ENCODE data around the gene SLC2A2.

The SLC2A2 gene

DNA sequence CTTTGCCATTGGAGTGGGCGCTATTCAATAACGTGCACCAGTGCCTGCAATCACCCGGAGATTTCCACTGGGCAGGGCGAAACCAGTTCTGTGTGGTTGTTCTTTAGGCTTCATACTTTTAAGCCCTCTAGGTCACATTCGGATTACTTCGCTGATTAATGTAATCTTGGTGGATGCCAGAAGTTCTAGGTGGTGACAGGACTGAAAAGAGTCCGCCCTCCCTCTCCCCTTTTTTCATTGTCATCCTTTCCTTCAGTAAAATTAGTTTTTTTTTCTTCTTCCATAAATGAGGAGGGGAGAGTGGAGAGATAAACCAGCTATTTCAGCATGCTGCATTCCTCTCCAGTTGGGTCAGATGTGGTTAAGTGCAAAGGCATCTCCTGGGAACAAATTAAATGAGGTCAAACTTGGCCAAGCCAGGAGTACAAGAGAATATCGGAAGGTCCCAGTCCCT lies 2.3 kb upstream of the SLC2A2 start:
- no peak for DNase-seq (ENCODE audit: low read depth in 2 of 2)

DNA sequence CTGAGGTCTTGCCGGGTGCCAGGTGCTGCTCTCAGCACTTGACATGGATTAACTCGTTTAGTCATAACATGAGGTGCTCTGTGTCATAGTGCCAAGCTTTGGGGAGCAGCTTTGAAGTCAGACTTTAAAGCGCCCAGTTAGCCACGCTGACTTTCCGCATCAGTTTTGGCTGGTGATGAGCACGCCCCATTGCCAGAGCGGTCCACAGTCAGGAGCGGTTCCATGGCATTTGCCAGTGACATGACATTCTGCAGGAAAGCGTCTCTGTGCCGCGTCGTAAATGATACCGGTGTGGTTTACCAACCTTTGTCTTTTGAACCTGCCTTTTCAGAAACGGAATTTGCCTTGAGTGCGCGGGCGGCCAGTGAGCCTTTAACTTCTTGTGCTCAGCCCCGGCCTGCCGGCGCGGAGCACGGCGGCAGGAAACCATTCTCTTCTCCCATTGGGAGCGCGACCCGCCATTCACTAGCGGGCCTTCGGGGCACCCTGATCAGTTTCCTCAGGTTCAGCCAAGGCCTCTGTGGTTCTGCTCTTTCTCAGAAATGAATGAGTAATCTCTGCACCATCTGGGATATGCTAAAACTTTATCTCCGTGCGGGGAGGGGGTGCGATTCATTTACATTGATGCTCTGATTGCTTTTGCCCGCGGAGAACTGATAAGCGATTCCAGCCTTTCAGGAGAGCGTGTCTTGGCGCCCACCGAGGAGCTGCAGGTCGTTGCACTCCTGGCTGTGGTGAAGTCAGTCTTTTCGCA lies 1.7 kb upstream of the SLC2A2 start:
- DNase-seq (ENCODE audit: low read depth in 2 of 2), result no peak

DNA sequence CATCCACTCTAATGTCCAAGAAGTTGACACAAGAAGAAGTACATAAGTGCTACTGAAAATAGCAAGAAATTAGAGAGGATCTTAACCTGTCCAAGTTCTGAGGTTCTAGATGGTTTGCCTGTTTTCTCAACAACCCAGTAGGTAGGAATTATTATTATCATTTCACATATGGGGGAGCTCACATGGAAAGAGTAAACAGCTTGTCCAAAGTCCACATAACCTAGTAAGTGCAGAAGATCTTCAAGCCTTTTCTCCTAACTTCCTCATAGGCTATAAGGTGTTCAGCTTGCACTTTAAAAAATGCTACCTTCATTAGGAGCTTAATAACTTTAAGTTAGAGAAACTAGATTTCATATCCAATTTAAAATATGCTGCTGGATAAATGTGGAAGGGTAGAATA lies 3.0 kb downstream of the SLC2A2 start:
- DNase-seq (ENCODE audit: low read depth in 2 of 2), result no peak

DNA sequence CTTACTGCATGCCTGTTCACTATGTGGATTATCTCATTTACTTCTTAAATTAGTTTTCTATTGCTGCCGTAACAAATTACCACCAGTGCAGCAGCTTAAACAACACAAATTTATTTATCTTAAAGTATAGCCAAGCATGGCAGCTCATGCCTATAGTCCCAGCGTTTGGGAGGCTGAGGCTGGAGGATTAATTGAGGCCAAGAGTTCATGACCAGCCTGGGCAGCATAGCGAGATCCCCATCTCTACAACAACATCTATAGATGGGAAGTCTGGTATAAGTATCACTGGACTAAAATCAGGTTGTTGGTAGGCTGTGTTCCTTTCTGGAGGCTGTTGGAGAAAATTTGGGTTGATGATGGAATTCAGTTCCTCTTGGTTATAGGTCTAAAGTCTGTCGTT lies 5.1 kb downstream of the SLC2A2 start:
- DNase-seq (ENCODE audit: low read depth in 2 of 2), result no peak

DNA sequence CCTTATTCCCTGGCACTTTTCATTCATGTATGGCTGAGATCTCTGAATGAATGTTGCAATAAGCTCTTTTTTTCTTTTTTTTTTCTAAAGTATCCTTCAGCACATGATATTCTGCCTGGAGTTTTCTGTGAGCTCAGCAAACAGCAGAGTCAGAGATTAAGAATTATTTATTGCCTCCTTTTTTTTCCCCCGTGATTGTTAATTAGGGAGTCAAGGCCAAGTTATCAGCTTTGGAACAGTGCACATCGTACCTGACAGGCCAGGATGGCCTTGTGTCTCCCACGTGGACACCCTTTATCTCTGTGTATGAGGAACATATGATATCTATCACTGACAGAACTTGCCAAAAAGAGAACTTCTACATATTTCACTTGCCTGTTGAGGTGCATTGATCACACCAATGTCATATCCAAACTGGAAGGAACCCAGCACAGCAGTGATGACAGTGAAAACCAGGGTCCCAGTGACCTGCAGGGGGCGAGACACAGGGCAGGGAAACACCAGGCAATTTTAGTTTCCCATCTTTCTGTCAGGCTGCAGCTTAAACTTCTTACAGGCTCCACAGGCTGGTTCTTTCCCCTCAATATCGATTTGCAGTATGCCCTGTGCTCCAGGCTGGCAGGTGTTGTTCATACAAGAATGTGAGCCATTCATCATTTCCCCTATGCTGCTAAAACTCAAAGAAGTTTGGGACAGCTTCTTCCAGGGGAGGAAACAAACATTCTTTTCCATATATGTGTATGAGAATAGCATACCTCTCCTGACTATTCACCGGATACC lies 8.2 kb downstream of the SLC2A2 start:
- DNase-seq (ENCODE audit: low read depth in 2 of 2), result no peak

DNA sequence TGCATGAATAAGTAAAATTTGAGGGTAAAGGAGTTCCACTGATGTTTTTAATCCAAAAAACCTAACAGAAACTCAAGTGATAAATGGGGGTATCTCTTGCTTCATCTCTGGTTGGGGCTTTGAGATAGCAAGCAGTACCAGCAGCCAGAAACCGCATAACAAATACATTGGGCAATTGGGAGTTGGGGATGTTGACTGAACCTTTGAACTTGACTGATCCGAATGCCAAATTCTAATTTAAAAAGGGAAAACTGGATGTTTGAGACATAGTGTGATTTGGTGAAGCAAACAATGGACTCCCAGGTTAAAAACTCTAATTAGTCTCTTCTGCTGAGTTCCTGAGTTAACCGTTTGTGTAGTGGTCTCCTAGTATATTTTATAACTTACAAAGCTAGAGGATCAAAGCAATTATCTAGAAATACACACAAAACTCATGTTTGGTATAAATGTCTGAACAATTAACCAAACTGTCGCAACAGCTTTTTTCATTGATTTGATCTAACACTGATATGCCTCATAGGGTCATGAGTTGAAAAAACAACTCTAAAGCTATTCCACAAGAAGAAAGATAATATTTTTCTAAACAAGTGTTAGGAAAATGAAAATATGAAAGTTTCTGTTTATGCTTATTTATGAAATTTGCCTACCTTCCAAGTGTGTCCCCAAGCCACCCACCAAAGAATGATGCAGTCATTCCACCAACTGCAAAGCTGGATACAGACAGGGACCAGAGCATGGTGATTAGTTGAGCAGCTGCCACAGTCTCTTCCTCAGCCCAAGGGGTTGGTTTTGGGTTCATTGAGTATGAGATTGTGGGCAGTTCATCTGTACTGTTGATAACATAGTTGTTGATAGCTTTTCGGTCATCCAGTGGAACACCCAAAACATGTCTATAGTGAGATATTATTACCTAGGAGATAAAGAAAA lies 12.4 kb downstream of the SLC2A2 start:
- DNase-seq (ENCODE audit: low read depth in 2 of 2), result no peak

DNA sequence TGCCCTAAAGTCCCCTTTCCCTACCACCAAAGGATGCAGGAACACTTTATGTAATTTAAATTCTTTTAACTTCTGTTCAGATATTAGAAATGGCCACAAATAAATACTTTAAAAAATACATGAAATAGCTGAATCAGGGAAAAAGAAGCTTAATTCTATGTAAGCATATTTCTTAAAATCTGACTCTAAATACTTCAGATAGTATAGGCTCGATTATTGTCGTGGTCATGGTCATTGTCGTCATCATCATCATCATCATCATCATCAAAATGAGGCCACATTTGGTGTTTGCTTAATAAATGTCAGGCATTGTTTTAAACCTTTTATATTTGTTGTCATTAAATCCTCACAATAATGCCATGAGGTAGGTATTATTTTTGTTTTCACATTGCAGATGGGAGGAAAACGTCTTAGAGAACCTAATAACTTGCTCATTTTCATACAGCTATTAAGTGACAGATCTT lies 14.6 kb downstream of the SLC2A2 start:
- no peak for DNase-seq (ENCODE audit: low read depth in 2 of 2)

DNA sequence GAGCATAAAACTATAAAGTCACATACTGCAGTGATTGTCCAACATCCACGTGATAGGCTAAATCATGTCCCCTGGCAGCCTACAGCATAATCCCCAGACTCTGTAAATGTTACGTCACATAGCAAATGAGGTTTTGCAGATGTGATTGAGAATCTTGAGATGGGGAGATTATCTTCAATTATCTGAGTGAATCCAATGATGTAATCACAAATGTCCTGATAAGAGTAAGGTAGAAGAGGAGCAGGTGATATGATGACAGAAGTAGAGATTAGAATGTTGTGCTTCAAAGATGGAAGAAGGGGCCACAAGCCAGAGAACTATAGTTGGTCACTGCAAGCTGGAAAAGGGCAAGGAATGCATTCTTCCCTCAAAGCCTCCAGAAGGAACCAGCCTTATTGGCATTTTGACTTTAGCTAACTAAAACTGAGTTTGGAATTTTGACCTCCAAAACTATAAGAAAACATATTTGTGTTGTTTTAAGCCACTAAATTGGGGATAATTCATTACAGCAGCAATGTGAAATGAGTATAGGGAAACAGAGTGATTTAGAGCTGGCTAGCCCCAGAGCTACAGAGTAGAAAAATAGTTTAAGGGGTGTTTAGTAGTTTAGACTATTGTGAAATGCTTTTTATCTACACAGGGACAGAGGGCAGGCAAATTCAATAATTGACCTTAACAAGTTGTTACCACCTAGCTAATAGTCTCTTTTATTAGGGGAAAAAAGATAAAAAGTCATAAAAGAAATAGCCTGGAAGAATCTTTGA lies 15.2 kb downstream of the SLC2A2 start:
- DNase-seq (ENCODE audit: low read depth in 2 of 2), result no peak

DNA sequence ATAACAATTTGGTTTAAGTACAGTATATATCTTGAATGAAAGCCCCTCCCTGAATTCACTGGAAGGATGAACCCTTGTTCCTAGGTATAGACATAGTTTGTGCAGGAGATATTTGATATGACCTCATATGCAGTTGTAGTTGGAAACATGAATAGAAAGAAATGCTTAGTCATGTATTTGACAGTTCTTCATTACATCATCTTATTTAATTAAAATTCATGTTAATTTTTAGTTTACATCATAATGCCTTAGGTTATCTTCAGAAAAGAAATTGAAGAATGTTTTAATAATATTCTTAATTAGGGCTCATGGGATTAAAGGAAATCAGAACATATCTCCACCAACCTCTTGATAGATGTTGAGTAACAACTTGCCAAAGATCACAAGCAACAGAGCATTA lies 19.2 kb downstream of the SLC2A2 start:
- no peak for DNase-seq (ENCODE audit: low read depth in 2 of 2)

DNA sequence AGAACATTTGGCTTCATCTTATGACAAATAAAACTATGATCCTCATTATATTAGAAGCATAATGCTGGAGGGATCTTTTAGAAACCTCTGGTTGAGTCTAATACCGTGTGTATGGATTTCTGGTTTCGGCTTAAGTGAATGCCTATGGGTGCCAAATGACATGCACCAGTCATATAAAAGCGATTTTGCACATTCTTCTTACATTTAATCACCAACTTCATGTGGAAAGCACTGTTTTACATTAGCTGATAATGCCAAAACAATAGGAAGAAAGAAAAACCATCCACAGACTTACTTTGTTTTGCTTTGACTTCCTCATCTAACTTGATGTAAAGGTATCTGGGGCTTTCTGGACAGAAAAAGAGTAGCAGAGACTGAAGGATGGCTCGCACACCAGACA lies 20.9 kb downstream of the SLC2A2 start:
- DNase-seq (ENCODE audit: low read depth in 2 of 2), result no peak

DNA sequence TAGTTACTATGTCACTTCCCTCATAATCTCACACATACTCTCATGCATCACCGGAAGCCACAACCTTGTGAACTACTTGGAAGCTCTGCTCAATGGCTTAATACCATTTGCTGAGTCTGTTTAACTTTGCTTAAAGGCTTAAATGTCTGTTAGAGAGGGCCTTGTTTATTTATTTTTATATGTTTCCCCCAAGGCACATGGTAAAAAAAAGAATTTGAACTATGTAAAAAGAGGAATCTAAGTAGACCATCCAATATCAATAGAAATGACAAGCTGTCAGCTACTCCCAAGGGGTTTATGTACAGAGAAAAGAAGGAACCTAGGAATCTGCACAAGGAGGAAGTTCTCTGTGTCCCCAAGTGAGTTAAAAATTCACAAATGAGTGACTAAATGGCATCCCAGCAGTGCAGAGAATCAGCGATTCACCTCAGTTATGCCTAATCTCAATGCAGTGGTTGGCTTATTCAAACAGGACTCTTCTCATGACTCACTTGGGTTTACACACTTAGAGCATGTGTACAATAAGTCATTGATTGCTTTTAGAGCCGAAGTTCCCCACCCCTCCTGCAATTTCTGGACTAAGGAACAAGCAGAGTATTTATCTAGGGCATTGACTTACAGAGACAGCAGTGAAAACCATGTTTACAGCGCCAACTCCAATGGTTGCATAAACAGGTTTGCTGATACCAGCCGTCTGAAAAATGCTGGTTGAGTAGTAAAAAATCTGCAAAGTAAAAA lies 24.4 kb downstream of the SLC2A2 start:
- DNase-seq (ENCODE audit: low read depth in 2 of 2), result no peak

DNA sequence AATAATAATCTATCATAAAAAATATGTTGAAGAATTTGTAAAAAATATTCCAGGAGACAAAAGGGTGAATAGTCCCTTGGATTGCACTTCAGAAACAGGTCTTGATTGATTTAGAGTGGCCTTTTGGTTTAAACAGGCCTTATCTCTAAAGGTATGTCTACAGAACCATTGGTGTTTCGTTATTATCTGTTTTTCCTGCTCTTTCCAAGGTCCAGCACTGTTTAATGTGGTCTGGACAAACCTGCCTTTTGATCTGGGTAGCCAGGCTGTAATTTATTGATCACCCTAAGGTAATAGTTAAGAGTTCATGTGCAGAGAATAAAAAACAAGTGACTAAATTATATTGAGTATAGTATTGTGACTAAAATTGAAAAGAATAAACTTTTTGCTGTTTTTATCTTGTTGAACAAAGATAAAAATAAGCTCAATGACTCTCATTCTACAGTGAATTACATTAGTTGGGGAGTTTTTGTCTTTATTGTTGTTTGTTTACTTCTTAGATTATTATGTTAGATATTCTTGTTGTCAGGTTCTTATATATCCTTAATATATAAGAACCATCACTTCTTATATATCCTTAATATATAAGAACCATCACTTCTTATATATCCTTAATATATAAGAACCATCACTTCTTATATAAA lies 25.1 kb downstream of the SLC2A2 start:
- no peak for DNase-seq (ENCODE audit: low read depth in 2 of 2)

DNA sequence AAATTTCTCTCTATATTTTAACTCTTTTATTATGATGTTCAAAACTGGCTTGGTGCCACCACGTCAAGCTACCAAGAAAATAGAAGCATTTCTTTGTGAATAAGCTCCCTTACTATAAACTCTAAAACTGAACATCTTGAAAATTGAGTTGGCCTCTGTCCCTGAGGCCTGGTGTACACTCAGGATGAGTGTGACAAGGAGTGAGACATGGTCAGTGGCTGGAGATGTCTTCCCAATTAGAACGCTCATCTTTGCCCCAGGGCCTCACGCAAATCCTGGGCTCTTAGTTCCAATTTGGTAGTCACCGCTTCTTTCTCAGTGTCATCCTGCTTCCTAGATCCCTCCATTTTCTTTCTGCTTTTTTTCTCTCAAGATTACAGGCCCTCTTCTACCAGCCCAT lies 26.2 kb downstream of the SLC2A2 start:
- no peak for DNase-seq (ENCODE audit: low read depth in 2 of 2)

DNA sequence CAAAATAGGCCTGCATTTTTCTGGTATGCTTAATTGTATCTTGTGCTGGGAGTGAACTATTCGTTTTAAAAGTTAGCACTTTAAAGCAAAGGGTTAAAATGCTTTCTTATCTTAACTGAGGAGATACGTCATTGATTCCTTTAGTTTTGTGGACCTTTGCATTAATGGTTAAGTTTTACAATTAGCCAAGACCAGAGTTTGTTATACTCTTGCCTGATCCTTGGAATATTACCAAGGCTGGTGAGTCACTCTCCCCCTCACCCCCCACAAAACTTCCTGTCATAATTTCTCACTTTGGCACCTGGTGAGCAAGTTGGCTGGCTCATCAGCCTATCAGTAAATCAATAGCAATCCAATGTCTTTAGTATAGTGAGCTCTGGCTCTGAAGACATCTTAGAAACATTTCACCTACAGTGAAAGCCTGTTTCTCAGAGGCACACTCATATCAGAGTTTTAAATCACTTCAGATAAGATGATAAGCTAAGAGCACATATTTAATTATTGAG lies 26.7 kb downstream of the SLC2A2 start:
- DNase-seq (ENCODE audit: low read depth in 2 of 2), result no peak

DNA sequence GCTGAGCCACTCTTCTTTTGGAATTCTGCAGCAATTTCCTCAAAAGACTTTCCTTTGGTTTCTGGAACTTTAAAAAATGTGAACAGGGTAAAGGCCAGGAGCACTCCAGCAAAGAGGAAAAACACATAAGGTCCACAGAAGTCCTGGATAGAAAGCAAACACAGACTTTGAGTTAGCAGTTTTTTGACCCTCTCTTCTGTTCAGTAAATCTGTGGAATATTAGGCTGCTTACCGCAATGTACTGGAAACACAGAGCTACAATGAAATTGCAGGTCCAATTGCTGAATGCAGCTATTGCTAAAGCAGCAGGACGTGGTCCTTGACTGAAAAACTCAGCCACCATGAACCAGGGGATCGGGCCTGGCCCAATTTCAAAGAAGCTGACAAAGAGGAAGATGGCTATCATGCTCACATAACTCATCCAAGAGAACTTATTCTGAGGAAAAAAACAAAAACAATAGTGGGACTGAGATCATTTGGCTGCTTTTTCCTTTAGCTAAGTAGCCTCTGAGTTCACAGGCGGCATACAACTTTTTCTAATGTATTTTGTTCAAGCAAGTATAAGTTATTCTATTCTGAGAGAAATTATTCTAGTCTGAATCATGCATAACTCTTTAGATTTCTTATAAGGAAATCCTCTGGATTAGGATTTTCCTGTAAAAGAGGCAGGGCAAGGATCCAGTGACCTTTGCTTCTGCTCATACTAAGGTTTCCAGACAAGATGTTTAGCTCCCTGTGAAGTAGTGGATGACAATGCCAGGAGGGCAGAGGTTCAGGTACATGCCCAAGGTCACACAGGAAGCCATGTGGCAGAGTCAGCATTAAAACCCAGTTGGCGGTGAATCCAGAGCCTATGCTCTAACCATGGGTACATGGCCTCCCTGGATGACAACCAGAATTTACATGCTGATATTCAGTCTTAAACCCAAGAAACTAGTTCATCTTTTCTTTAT lies 28.3 kb downstream of the SLC2A2 start:
- no peak for DNase-seq (ENCODE audit: low read depth in 2 of 2)

DNA sequence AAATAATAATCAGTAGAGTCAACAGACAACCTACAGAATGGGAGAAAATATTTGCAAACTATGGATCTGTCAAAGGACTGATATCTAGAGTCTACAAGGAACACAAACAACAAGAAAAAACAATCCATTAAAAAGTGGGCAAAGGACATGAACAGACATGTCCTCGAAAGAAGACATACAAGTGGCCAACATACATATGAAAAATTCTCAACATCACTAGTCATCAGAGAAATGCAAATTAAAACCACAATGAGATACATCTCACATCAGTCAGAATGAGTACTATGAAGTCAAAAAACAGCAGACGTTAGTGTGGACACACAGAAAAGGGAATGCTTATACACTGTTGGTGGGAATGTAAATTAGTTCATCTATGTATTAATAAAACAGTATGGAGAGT lies 33.7 kb downstream of the SLC2A2 start:
- no peak for DNase-seq (ENCODE audit: low read depth in 2 of 2)

DNA sequence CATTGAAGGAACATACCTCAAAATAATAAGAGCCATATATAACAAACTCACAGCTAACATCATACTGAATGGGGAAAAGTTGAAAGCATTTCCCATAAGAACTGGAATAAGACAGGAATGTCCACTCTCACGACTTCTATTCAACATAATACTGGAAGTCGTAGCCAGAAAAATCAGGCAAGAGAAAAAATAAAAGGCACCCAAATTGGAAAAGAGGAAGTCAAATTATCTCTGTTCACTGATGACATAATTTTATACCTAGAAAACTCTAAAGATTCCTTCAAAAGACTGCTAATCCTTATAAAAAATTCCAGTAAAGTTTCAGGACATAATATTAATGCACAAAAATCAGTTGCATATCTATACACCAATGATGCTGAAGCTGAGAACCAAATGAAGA lies 34.9 kb downstream of the SLC2A2 start:
- DNase-seq (ENCODE audit: low read depth in 2 of 2), result no peak

DNA sequence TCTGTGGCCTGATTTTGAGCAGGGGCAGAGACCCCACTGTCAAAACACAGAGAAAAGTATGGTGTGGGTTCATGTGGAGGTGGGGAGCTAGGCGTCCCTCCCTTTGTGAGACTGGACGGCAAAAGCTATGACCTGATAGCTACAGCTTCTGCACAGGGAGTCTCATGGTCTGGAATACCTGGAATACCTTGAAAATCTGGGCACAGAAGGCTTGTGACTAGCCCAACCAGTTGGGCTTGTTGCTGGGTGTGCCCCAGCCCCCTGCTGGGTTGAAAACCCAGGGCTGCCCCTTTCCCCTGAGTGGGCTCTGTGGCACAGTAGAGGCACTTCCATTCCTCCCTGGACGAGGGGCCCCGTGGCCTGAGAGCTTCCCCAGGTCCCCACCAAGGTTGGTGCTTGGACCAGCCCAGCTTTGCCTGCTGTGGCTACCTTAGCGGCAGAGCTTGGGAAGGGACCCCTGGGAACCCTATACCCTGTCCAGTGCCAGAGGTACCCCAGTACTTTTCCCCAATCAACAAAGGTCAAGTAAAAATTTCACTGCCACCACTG lies 37.3 kb downstream of the SLC2A2 start:
- no peak for DNase-seq (ENCODE audit: low read depth in 2 of 2)

Data from stimulated activated CD8-positive, alpha-beta memory T cell treated with anti-CD3 and anti-CD28 coated beads, Interleukin-15, amount 100 ng/mL, for 4 hours (primary cell).